HG02943 (cell line): ENCODE data around the gene LSM4.

Source experiments
- ATAC-seq: cut with Tn5 transposase; IDR thresholded peaks from one replicate; pipeline ENCODE4 v1.9.1; 2021; ENCODE audit warnings: mild to moderate bottlenecking, low read depth, moderate library complexity; ENCODE audit not compliant: unreplicated experiment

Gene LSM4

GRCh38 chr19:18293642-18294466 lies 29.0 kb downstream of the LSM4 start:
- ATAC-seq = no peak

DNA sequence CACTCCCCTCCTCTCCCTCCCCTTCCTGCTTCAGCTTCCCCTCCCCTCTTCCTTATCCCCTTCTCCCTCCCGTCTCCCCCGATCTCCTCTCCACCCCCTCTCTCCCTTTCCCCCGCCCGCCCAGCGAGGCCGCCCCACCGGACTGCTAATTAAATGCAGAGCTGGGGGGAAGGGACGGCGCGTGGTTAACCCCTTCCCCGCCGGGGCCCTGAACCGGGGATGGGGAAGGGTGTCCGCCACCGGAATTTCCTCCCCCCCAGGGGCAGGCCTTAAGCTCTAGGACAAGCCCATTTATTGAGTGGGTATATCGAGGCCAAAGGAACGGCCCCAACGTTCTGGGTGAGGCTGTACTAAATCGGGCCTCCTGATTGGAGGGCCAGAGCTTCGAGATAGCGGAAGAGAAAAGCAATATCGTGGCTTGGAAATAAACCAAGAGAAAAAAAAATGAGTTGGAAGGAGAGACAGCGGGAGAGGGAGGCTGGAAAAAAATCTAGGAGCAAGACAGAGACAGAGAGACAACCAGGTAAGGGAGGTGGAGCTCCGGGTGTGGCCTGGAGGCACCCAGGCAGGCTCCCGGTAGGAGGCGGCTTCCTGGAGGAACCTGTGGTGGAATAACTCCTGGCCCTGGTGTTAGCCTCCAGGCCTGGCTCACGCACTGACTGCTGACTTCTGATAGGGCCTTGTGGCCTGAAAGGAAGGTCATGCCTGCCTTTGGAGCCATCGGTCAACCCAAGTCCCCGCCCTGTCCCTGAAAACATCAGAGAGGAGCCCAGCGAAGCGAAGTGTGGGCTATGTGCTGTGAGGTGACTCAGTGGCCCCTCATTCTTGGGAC lies 29.9 kb downstream of the LSM4 start:
- ATAC-seq = no peak

GRCh38 chr19:18292462-18292809 lies 30.4 kb downstream of the LSM4 start:
- ATAC-seq = no peak

DNA sequence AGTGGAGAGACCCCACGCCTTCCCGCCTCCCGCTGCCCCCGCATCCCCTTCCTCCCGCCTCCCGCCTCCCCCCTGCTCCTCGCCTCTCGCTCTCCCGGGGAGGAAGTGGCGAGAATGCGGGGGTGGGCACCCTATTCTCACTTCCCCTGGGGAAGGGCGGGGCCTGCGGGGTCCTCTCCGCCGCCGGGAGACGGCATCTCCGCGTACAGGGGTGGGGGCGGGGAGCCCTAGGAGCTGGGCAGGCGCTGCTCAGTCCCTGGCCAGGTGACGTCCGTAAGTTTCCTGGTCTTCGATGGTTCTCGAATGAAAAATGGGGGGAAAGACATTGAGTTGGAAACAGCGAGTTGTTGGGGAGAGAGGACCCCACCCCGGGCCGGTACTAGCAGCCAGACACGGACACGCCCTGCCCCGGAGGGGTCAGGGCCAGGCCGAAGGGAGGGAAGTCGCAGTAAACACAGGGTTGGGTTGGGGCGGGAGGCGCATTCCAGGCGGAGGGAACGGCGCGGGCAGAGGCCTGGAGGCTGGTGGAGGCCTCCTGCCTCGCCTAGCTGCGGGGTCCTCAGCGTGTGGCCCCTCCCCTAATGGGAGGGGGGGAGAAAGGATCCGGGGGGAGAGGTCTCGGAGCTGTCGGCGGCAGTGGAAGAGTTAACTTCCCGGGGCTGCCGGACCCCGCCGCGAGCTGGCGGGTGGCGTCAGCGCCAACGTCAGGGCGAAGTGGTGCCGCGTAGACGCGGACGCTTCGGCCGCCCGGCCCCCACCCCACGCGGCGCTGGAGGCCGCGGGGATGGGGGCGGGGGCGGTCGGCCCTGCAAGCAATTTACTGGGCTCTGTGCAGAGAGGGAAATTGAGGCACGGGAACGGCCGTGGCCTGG lies 31.1 kb downstream of the LSM4 start:
- ATAC-seq = no peak

DNA sequence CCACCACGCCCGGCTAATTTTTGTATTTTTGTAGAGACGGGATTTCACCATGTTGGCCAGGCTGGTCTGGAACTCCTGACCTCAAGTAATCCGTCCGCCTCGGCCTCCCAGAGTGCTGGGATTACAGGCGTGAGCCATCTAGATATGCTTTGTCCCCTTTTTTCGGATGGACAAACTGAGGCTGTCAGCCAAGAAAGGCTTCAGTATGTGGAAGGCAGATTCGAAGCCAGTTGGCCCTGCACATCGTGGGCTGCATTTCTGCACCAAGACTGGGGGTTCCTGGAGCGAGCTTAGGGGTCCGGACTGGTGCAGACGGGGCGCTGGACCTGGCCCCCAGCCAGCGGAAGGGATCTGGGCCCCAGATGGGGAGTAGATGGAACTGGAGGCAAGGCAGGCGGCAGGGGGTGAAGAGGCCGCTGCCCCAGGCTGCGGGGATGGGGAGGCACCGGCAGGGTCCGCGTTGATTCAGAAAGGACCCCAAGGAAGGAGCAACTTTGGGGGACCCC lies 31.8 kb downstream of the LSM4 start:
- ATAC-seq = no peak

DNA sequence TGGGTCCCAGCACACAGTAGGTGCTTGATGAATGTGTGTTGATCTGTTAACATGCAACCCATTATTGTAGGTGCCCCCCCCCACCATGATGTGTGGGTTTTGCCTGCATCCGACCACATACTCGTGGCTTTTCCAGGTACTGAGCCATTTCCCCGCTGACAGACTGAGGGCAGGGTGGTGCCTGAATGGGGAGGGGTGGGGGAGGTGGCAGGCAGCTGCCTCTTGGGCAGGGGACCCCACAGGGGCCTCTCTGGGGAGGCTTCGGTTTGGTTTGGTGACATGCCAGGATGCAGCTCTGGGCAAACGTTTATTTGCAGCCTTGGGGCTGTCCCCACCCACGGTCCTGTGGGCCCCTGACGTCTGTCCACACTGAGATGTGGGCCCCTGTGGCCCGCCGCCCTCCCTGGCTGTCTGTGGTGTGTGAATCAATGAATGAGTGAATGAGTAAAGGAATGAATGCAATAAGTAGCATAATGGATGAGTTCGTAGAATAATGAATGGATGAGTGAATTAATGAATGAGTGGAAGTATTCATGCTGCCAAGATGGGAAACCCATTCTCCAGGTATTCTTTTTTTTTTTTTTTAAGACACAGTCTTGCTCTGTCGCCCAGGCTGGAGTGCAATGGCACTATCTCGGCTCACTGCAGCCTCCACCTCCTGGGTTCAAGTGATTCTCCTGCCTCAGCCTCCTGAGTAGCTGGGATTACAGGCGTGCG lies 32.4 kb downstream of the LSM4 start:
- no peak for ATAC-seq

GRCh38 chr19:18289471-18290301 lies 33.2 kb downstream of the LSM4 start:
- no peak for ATAC-seq

- ATAC-seq = no peak
These were observed 34.8 kb downstream of the LSM4 start for GRCh38 chr19:18287836-18288772.

DNA sequence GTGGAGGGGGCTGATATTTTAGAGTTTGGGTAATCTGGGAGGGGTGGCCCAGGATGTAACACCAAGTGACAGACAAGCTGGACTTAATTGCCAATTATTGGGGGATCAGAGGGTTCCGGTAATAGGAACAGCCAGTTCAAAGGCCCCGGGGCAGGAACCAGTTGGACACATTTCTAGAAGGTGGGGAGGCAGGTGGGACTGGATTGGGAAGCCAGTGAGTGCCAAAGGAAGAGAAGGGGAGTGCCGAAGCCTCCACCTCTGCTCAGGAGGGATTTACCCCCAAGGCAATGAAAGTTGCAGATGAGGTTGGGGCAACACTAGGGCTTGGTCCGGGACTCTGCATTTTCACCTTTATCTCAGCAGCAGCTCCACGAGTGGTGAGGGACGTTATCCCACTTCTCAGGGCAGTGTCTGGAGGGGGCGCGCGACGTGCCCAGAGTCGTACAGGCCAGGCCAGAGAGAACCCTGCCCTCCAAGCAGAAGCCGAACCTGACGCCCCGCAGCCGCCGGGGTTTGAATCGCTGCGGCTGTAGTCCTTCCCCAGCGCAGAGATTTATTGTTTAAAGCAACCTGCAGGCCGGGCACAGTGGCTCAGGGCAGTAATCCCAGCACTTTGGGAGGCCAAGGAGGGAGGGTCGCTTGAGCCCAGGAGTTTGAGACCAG lies 35.8 kb downstream of the LSM4 start:
- no peak for ATAC-seq

DNA sequence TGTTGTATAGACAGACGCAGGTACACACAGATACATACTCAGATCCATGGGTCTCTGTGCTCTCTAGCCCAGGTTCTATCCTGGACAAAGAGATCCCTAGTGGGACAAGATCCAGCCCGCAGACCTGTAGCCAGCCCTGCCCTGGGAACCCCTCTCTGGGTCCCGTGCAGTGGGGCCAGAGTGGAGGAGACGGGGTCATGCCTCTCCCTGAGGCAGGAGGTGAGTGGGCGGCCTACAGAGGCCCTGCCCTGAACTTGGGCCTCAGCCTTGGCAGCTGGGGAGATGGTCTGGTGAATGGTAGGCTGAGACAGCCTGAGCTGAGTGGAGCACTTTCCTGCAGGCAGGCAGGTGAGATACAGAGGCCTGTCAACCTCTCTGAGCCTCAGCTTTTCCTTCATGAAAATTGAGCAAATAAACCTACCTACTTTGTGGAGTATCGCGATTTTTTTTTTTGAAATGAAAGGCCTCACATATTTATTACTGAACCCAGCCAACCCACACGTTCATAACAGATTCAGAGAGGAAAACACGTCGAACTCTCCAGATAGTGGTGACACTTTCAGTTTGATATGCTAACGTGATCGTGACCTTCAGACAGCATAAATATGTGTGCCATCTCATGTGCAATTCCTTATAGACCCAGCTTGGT lies 38.0 kb downstream of the LSM4 start:
- ATAC-seq = no peak

- ATAC-seq = no peak
These were observed 39.5 kb downstream of the LSM4 start for GRCh38 chr19:18283338-18283737.

GRCh38 chr19:18282788-18283141 lies 40.1 kb downstream of the LSM4 start:
- no peak for ATAC-seq

GRCh38 chr19:18282021-18282787 lies 40.7 kb downstream of the LSM4 start:
- no peak for ATAC-seq

GRCh38 chr19:18281082-18282020 lies 41.5 kb downstream of the LSM4 start, which contains the start of gene JUND:
TSS of gene JUND (minus strand) at chr19:18281622. CDS start at chr19:18281484, 138 bp downstream.
- peak; percentile 55 for ATAC-seq
